HepG2 (cell line): Measurements from ENCODE around the gene NDUFB10. TPM values are rescaled to one million over a fixed set of nuclear protein-coding genes. Genes with fewer than 3 reads are reported as not detected.

Source experiments
- ARNT2 ChIP-seq: sonication (generic); formaldehyde crosslinking; IDR thresholded peaks from 2 replicates; pipeline ENCODE4 v1.8.0; 2022; ENCODE audit warnings: mild to moderate bottlenecking, low read depth, missing genetic modification reagents, moderate library complexity
- EED ChIP-seq: sonication (generic); formaldehyde crosslinking; IDR thresholded peaks from 2 replicates; pipeline ENCODE4 v1.5.0; 2020; ENCODE audit warnings: mild to moderate bottlenecking, missing genetic modification reagents
- IKZF1 ChIP-seq: fragments of 450-650 bp; IDR thresholded peaks from 2 replicates; pipeline ENCODE4 v1.7.1; 2016
- PHF5A ChIP-seq: IDR thresholded peaks from one replicate; pipeline ENCODE4 v1.6.1; 2018; ENCODE audit warnings: low read depth, missing genetic modification reagents; ENCODE audit not compliant: unreplicated experiment
- RBM22 ChIP-seq: fragments of 200-400 bp; formaldehyde crosslinking; optimal IDR thresholded peaks from 2 replicates; pipeline ENCODE3; 2017; ENCODE audit warnings: mild to moderate bottlenecking, low read length, moderate library complexity
- RFXAP ChIP-seq: sonication (generic); formaldehyde crosslinking; IDR thresholded peaks from 2 replicates; pipeline ENCODE4 v1.4.0; 2020; ENCODE audit warnings: missing genetic modification reagents, borderline replicate concordance
- SNAI1 ChIP-seq: sonication (generic); formaldehyde crosslinking; IDR thresholded peaks from 2 replicates; pipeline ENCODE4 v1.5.0; 2020; ENCODE audit warnings: mild to moderate bottlenecking, missing genetic modification reagents, borderline replicate concordance
- SNRNP70 ChIP-seq: fragments of 200-400 bp; formaldehyde crosslinking; IDR thresholded peaks from 2 replicates; pipeline ENCODE4 v1.6.1; 2017; ENCODE audit warnings: mild to moderate bottlenecking, low read depth, low read length, moderate library complexity
- ZKSCAN8 ChIP-seq: IDR thresholded peaks from 2 replicates; pipeline ENCODE4 v1.6.1; 2016; ENCODE audit warnings: borderline replicate concordance, missing genetic modification reagents, missing compliant biosample characterization
- ZNF225 ChIP-seq: sonication (generic); formaldehyde crosslinking; IDR thresholded peaks from 2 replicates; pipeline ENCODE4 v1.4.0; 2020; ENCODE audit warnings: mild to moderate bottlenecking, missing genetic modification reagents
- ZNF3 ChIP-seq: IDR thresholded peaks from 2 replicates; pipeline ENCODE4 v1.7.0; 2017; ENCODE audit warnings: inconsistent platforms
- ZNF329 ChIP-seq: sonication (generic); formaldehyde crosslinking; IDR thresholded peaks from 2 replicates; pipeline ENCODE4 v1.9.0; 2021; ENCODE audit warnings: low read depth, mild to moderate bottlenecking, missing genetic modification reagents
- ZNF530 ChIP-seq: sonication (generic); formaldehyde crosslinking; IDR thresholded peaks from 2 replicates; pipeline ENCODE4 v1.5.0; 2020; ENCODE audit warnings: low read depth, mild to moderate bottlenecking, missing genetic modification reagents
- ZNF556 ChIP-seq: sonication (generic); formaldehyde crosslinking; IDR thresholded peaks from 2 replicates; pipeline ENCODE4 v1.4.0; 2020; ENCODE audit warnings: mild to moderate bottlenecking, missing genetic modification reagents, borderline replicate concordance
- ZNF557 ChIP-seq: sonication (generic); formaldehyde crosslinking; IDR thresholded peaks from 2 replicates; pipeline ENCODE4 v1.4.0; 2020; ENCODE audit warnings: missing genetic modification reagents
- ZNF564 ChIP-seq: sonication (generic); formaldehyde crosslinking; IDR thresholded peaks from 2 replicates; pipeline ENCODE4 v1.8.1; 2023; ENCODE audit warnings: mild to moderate bottlenecking, missing genetic modification reagents
- ZNF607 ChIP-seq: sonication (generic); formaldehyde crosslinking; IDR thresholded peaks from 2 replicates; pipeline ENCODE4 v1.5.1; 2020; ENCODE audit warnings: missing genetic modification reagents, mild to moderate bottlenecking, borderline replicate concordance
- ZNF614 ChIP-seq: IDR thresholded peaks from 2 replicates; pipeline ENCODE4 v1.6.1; 2018; ENCODE audit warnings: missing biosample characterization, missing genetic modification reagents, inconsistent platforms, borderline replicate concordance
- ZNF766 ChIP-seq: sonication (generic); formaldehyde crosslinking; IDR thresholded peaks from 2 replicates; pipeline ENCODE4 v1.5.0; 2020; ENCODE audit warnings: missing genetic modification reagents, borderline replicate concordance
- ZSCAN21 ChIP-seq: sonication (generic); formaldehyde crosslinking; IDR thresholded peaks from 2 replicates; pipeline ENCODE4 v1.8.0; 2022; ENCODE audit warnings: mild to moderate bottlenecking, missing genetic modification reagents, moderate library complexity, borderline replicate concordance
- polyA plus RNA-seq, 8 experiments: library from polyadenylated mRNA; depleted of rRNA in 3 of 8; stranded (reverse) in 7 of 8; unstranded in 1 of 8; fragments of >200 nt; fragmentation: Illumina TruSeq in 4 of 8; extraction: Trizol in 4 of 8; gene quantifications; 2 replicates each; pipeline versions ENCODE4 v1.2.1 to v1.2.3, GENCODE V29; 2011 to 2016; ENCODE audit warnings: low read depth in 4 of 8, missing spikeins in 1 of 8, mixed read lengths in 1 of 8; ENCODE audit not compliant: insufficient read depth in 1 of 8
- total RNA-seq, 5 experiments: library from RNA; depleted of rRNA; stranded (reverse); fragments of >200 nt; fragmentation: Illumina TruSeq; extraction: Trizol; gene quantifications; 2 replicates each; pipeline ENCODE4 v1.2.3, GENCODE V29; 2016; ENCODE audit warnings: low read depth in 1 of 5
- TF ChIP-seq, protein P1 (sequence below): sonication (generic); formaldehyde crosslinking; conservative IDR thresholded peaks from 2 replicates; pipeline ENCODE4 v1.8.0; 2022; ENCODE audit warnings: low read depth, missing genetic modification reagents
- TF ChIP-seq, protein P2 (sequence below): sonication (generic); formaldehyde crosslinking; conservative IDR thresholded peaks from 2 replicates; pipeline ENCODE4 v1.8.0; 2022; ENCODE audit warnings: missing genetic modification reagents
- TF ChIP-seq, protein P3 (sequence below): sonication (generic); formaldehyde crosslinking; IDR thresholded peaks from 2 replicates; pipeline ENCODE4 v1.5.0; 2020; ENCODE audit warnings: missing genetic modification reagents

Gene NDUFB10
- total and polyA plus RNA-seq, 2 of the 13 experiments (the other 11 are each of a cell fraction or from before 2014, with no cell fraction given) = 68.6 to 157 TPM

- TF ChIP-seq RFXAP (0 out of 2 replicates have a peak, but pooled peaks have one; percentile 49), RBM22 (peak; percentile 7), ZNF329 (0 out of 2 replicates have a peak, but pooled peaks have one; percentile 16), ZKSCAN8 (CRISPR knock-in tag) (0 out of 2 replicates have a peak, but pooled peaks have one; percentile 57), ZNF3 (no peak; the same call in 1 of the 2 replicates), ZNF225 (CRISPR knock-in tag) (no peak), PHF5A (no peak), ZNF766 (CRISPR knock-in tag) (0 out of 2 replicates have a peak, but pooled peaks have one; percentile 38), ZNF564 (peak; percentile 32; the same call in 1 of the 2 replicates), ZNF607 (CRISPR knock-in tag) (no peak), EED (CRISPR knock-in tag) (no peak), ZNF556 (peak; percentile 74; the same call in 1 of the 2 replicates), ARNT2 (CRISPR knock-in tag) (peak; percentile 72), ZNF614 (CRISPR knock-in tag) (no peak; the same call in 1 of the 2 replicates), ZSCAN21 (CRISPR knock-in tag) (no peak), ZNF530 (CRISPR knock-in tag) (no peak), ZNF557 (no peak), SNAI1 (CRISPR knock-in tag) (peak; percentile 91; the same call in 1 of the 2 replicates), IKZF1 (no peak), SNRNP70 (no peak)
- TF ChIP-seq, protein P1, sequence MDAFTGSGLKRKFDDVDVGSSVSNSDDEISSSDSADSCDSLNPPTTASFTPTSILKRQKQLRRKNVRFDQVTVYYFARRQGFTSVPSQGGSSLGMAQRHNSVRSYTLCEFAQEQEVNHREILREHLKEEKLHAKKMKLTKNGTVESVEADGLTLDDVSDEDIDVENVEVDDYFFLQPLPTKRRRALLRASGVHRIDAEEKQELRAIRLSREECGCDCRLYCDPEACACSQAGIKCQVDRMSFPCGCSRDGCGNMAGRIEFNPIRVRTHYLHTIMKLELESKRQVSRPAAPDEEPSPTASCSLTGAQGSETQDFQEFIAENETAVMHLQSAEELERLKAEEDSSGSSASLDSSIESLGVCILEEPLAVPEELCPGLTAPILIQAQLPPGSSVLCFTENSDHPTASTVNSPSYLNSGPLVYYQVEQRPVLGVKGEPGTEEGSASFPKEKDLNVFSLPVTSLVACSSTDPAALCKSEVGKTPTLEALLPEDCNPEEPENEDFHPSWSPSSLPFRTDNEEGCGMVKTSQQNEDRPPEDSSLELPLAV (CRISPR knock-in tag) = no peak
- TF ChIP-seq, protein P2, sequence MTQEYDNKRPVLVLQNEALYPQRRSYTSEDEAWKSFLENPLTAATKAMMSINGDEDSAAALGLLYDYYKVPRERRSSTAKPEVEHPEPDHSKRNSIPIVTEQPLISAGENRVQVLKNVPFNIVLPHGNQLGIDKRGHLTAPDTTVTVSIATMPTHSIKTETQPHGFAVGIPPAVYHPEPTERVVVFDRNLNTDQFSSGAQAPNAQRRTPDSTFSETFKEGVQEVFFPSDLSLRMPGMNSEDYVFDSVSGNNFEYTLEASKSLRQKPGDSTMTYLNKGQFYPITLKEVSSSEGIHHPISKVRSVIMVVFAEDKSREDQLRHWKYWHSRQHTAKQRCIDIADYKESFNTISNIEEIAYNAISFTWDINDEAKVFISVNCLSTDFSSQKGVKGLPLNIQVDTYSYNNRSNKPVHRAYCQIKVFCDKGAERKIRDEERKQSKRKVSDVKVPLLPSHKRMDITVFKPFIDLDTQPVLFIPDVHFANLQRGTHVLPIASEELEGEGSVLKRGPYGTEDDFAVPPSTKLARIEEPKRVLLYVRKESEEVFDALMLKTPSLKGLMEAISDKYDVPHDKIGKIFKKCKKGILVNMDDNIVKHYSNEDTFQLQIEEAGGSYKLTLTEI = no peak
- TF ChIP-seq, protein P3, sequence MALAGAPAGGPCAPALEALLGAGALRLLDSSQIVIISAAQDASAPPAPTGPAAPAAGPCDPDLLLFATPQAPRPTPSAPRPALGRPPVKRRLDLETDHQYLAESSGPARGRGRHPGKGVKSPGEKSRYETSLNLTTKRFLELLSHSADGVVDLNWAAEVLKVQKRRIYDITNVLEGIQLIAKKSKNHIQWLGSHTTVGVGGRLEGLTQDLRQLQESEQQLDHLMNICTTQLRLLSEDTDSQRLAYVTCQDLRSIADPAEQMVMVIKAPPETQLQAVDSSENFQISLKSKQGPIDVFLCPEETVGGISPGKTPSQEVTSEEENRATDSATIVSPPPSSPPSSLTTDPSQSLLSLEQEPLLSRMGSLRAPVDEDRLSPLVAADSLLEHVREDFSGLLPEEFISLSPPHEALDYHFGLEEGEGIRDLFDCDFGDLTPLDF (CRISPR knock-in tag) = 0 out of 2 replicates have a peak, but pooled peaks have one; percentile 32
Measured at GRCh38 chr16:1940273-1941161, 18.8 kb upstream of the NDUFB10 start (continued).
